ENCODE data around the gene BMP10.

The BMP10 gene

GRCh38 chr2:68877079-68877772, 6.0 kb upstream of the BMP10 start:
- Histone ChIP-seq H3K27ac (replicated peaks) (no peak overlapping the region), H3K27me3 (ENCODE audit: insufficient read depth, poor library complexity, severe bottlenecking) (no peaks in the 10 kb centered on the region), H3K4me3 (replicated peaks; ENCODE audit: insufficient read depth, low read length) (no peak overlapping the region)
- TF ChIP-seq SPI1 (IDR thresholded peaks at IDR 0.05; ENCODE audit: borderline replicate concordance, low read depth): no peak
- no peak for TF ChIP-seq CTCF (IDR thresholded peaks at IDR 0.05; ENCODE audit: insufficient read depth, low read length)
- no peak for TF ChIP-seq POLR2AphosphoS5 (IDR thresholded peaks at IDR 0.05; ENCODE audit: low read depth)
- TF ChIP-seq GABPA (IDR thresholded peaks at IDR 0.05; ENCODE audit: low read depth): no peak
- TF ChIP-seq REST (IDR thresholded peaks at IDR 0.05; ENCODE audit: insufficient replicate concordance, low read depth): no peak
- no peak for DNase-seq (ENCODE audit: low read depth in 1 of 2, low spot score in 1 of 2)

GRCh38 chr2:68870215-68870614, 982 bp downstream of the BMP10 start:
- no peak overlapping the region for H3K27ac ChIP-seq (replicated peaks)
- TF ChIP-seq REST (IDR thresholded peaks at IDR 0.05; ENCODE audit: insufficient replicate concordance, low read depth) (no peak), SPI1 (IDR thresholded peaks at IDR 0.05; ENCODE audit: borderline replicate concordance, low read depth) (no peak), GABPA (IDR thresholded peaks at IDR 0.05; ENCODE audit: low read depth) (no peak), CTCF (IDR thresholded peaks at IDR 0.05; ENCODE audit: insufficient read depth, low read length) (no peak), POLR2AphosphoS5 (IDR thresholded peaks at IDR 0.05; ENCODE audit: low read depth) (no peak)

GRCh38 chr2:68865108-68865507, 6.1 kb downstream of the BMP10 start:
- DNase-seq (ENCODE audit: low read depth in 1 of 2, low spot score in 1 of 2): no peak
- TF ChIP-seq GABPA (IDR thresholded peaks at IDR 0.05; ENCODE audit: low read depth): no peak
- TF ChIP-seq SPI1 (IDR thresholded peaks at IDR 0.05; ENCODE audit: borderline replicate concordance, low read depth): no peak
- no peak for TF ChIP-seq POLR2AphosphoS5 (IDR thresholded peaks at IDR 0.05; ENCODE audit: low read depth)
- no peak for TF ChIP-seq REST (IDR thresholded peaks at IDR 0.05; ENCODE audit: insufficient replicate concordance, low read depth)
- TF ChIP-seq CTCF (IDR thresholded peaks at IDR 0.05; ENCODE audit: insufficient read depth, low read length): no peak
- H3K27ac ChIP-seq (replicated peaks): no peak overlapping the region
- H3K27me3 ChIP-seq (ENCODE audit: insufficient read depth, poor library complexity, severe bottlenecking): no peaks in the 10 kb centered on the region
- no peak overlapping the region for H3K4me3 ChIP-seq (replicated peaks; ENCODE audit: insufficient read depth, low read length)

More at GRCh38 chr2:68870215-68870614, 982 bp downstream of the BMP10 start:
- H3K4me3 ChIP-seq (replicated peaks; ENCODE audit: insufficient read depth, low read length): no peak overlapping the region
- no peak for DNase-seq (ENCODE audit: low read depth in 1 of 2, low spot score in 1 of 2)
- H3K27me3 ChIP-seq (ENCODE audit: insufficient read depth, poor library complexity, severe bottlenecking): no peaks in the 10 kb centered on the region

Measured in HL-60 (cell line).